Inflammatory macrophage (primary cell): ENCODE results near the gene APEH.
"Not testable (repeated sequence)": the region's sequence is repeated elsewhere in the genome, so short reads cannot be mapped to it uniquely, and the experiment has no call there.

Experiments used
- DNase-seq, 2 donors: peaks; one replicate each; pipeline ENCODE4 v3.0.0-alpha.2; 2020 to 2022

Gene APEH

DNA sequence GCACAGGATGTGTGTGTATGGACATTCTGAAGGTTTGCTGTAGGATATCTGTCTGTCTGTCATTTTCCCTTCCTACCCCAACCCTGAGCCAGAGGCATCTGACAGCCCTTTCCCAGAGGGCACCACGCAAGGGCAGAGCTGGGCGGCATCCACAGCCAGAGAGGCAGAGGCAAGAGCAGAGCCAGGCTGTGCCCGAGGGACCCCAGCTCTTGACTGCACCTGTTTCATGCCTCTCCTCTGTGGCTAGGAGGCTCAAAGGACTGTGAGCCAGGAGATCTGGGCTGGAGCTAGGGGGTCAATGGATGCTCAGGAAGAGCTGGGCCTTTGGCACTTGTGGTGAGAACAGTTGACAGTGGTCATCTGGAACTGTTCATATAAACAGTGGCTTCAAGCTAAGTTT lies 4.8 kb upstream of the APEH start:
- DNase-seq: no peak

DNA sequence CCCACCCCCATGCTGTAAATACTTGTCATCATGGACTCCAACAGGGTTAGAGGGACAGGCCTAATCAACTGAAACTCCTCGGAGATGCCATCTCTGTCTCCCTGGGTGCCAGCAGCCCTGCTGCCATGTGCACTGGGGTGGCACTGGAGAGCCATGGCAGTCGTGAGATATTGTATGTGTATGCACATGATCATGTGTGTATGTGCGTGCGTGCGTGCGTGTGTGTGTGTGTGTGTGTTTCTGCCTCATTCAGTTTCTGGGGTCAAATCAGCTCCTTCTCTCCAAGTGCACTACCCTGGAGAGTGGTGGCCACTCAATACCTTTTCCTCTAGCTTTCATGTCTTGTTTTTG lies 3.2 kb upstream of the APEH start:
- DNase-seq: no peak

DNA sequence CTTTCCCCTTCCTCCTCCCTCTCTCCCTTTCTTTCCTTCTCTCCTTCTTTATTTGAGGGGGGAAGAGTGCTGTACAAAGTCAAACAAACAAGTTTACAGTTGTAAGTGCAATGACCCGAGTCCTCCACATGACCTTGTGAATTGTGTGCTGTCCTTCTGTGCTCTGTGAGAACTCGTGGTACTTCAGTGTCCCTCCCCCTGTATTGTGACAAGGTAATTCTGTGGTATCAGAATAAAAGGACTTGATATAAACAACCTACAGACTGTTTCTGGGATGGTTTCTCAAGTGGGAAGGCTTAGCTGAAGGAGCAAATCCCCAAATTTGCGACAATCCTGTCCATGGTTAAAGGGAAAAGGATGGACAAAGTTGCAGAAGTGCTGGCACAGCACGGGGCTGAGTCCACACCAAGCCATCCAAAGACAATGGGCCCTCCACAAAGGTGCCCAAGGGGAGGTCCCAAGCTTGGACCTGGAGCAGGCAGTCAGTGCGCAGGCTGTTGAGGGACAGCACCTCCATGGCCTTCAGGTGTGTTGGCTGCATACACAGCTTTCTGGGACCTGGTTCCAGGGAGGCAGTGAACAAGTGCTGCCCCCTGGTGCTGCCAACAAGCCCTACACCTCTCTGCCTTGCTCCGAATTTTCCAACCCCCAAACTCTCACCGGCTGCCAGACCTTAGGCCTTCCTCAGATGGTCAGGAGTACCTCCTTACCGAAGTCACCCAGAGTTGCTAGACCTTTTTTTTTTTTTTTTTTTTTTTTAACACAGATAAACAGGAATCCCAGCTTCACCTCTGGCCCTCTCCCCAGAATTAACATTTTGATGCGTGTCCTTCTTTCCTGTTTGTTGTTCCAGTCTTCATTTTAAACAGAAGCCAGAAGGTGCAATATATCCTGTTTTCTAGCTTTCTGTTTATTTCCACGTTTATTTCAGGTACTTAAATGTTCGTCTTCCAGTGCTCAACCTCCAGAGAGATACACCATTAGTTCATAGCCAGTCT lies 2.6 kb upstream of the APEH start:
- DNase-seq: peak; percentile 48 to 58

DNA sequence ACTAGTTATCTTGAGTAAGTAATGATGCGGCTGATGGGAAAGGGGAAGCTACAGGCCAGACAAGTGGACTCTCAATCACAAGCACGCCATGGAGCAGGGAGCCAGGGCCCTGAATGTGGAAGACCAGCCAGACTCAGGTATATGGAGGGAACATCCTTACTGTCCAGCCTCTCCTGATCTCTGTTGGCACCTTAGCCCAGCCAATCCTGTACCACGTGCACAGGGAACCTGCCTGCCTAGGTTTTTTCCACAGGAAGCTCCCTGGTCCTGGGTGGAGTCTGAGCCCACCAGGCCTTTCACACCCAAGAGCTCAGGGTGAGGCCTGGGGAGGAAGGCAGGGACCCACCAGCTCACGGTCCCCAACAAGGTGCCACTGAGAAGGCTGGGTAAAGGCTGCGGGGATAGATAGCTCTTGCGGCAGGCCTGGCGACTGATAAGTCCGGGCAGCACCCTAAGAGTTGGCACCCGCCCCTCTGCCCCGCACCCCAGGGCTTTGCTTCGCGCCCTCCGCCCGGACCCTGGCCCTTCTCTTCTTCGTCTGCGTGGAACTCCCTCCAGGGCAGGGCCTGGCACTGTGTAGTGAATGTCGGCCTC lies 933 bp upstream of the APEH start:
- DNase-seq: peak; percentile 28 to 31

DNA sequence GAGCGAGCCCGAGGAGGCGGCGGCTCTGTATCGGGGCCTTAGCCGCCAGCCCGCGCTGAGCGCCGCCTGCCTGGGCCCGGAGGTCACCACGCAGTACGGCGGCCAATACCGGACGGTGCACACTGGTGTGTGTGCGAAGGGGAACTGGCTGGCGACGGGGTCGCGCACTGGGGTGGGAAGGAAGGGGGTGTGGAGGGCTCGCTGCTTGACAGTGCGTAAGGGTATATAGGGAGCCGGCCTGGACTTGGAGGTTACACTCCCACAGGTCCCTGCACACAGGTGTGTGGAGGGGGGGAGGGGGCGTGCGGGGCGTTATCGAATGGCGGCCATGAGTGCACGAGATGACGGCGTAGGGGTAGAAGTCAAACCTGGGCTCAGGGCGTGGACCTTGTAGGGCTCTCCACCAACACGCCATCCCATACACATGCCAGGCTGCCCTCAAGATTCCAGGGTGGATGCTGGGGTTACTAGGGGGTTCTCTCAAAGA lies 389 bp downstream of the APEH start:
- no peak for DNase-seq

DNA sequence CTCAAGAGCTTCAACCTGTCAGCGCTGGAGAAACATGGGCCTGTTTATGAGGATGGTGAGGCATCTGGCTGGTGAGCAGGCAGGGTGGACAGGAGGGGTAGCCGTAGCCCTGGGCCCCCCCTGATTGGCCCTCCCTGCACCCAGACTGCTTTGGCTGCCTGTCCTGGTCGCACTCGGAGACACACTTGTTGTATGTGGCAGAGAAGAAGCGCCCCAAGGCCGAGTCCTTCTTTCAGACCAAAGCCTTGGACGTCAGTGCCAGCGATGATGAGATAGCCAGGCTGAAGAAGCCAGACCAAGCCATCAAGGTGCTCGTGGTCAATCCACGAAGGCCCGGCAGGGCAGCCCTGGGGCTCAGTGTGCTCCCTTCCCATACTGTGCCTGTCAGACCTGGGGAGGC lies 1.8 kb downstream of the APEH start:
- no peak for DNase-seq

DNA sequence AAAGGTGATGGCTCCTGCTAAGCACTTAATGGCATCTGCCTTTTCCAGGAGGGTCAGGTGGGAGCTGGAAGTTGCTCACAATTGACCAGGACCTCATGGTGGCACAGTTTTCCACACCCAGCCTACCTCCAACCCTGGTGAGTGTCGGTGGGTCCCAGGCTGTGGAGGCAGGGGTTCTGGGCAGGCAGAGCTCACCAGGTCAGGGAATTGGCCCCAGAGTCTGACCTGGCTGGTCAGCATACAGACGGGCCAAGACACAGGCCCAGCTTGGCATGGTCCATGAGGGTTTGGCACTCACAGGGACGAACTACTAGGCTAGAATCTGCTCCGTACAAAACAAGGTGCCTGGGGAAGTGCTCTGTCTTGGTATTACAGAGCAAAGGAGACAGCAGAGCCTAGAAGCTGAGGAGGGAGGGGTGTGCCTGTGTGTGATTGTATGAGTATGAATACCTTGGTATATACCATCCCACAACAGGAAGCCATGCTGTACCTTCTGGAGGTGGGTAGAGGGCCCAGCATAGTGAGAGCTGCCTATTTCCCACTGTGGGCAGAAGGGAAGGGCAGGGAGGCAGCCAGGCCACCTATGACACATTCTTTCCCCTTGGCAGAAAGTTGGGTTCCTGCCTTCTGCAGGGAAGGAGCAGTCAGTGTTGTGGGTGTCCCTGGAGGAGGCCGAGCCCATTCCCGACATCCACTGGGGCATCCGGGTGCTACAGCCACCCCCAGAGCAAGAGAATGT lies 6.5 kb downstream of the APEH start:
- DNase-seq: no peak

DNA sequence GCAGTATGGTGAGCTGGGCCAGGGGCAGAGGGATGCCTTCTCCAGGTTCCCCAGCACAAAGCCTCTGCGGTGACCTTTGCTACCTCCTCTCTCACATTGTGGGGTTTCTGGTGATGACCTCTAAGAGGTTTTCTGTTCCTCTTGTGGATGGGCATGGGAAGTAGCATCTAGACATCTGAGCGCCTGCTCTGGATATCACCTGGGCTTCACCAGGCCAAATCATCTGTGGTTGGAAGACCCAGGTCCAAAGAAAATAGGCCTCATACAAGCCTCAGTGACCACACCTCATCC lies 7.0 kb downstream of the APEH start:
- DNase-seq: no peak

DNA sequence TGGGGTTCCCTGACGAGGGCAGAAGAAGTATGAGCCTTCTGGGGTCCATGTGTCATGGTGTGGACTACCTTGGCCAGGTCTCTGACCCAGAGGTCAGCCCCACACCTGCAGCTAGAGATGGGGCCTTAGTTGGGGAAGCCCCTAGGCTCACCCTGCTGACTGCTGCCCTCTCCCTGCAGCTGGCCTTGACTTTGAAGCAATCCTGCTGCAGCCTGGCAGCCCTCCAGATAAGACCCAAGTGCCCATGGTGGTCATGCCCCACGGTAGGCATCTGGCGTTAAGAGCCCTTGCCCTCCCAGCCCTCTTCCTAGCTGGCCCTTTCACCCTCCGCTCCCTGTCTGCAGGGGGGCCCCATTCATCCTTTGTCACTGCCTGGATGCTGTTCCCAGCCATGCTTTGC lies 7.4 kb downstream of the APEH start:
- DNase-seq: no peak

DNA sequence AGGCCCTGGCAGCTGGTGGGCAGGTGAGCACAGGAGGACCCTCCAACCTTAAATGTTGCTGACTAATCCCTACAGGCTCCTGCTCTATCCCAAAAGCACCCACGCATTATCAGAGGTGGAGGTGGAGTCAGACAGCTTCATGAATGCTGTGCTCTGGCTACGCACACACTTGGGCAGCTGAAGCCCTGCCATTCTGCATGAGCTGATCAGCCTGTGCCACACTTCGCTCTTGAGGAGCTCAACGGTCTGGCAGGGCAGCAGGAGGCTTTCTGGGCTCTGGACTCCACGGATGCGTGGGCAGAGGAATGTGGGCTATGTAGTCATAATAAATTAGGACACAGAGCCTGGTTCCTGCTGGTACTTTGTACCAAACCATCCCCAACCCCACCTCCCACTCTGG lies 9.0 kb downstream of the APEH start:
- DNase-seq: no peak

DNA sequence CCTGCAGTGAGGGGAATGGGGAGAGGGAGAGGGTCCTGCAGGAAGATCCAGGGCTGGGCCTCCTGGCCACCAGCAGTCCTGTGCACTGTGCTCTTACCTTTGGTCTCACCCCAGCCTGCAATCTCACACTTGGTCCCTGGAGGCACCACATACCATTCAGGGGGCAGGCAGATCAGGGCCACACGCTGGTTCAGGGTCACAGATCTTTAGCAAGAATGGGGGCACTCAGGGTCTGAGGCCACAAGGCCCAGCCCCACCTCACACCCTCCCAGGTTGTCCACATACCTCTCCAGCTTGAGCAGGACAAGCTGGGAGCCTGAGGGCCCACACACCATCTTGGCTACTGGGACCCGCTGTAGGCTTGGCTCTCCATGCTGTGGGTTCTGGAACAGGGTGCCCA lies 10.3 kb downstream of the APEH start:
- DNase-seq: not testable (repeated sequence)

DNA sequence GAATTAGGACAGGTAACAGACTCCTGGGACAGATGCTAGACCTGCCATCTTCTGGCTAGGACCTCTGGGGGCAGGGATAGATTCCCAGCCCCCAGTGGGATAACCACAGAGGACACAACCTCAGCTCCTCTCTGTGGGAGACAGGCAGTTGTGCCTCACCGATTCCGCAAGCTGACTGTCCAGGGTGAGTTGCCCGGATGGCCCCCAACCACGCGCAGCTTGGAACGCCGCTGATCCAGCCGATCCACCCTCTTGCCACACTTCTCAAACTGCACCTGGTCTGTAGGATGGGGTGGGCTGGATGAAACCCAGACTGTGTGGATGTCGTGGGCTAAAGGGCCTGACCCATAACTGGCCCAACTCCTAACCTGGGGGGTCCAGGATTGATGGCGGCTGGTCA lies 11.0 kb downstream of the APEH start:
- DNase-seq: not testable (repeated sequence)

DNA sequence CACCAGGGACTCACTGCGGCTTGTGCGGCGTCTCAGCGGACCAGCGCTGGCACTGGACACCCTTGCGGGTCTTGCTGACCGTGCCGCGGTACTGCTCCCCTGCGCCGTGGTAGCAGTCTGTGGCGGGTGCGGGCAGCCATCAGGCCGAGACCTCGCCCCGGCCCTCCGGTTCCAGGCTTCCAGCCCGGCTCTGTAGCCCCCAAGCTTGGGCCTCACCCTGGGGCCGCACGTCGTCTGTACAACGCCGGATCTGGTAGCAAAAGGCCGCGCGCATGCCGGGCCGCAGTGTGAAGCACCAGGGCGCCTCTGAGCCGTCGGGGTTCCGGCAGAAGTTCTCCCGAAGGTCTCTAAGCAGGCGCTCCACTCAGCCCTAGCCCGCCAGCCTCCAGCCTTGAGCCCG lies 11.7 kb downstream of the APEH start:
- not testable (repeated sequence) for DNase-seq

DNA sequence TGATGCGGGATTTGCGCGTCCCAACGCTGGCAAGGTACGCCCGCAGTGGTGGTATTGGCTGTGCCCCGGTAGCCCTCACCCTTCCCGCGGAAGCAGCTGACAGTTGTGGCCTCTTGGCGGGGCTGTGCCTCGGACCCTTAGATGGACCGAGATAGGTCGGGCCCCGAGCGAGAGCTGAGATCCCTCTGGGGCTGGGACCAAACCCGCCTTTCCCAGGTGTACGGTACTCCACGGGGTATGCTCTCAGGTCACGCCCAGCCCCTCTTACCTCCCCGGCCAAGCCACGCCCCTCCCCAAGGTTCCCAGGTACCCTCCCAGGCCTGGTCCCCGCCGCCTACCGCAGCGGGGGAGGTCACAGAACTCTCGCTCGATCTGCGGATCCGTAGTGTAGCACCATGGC lies 12.2 kb downstream of the APEH start:
- not testable (repeated sequence) for DNase-seq

DNA sequence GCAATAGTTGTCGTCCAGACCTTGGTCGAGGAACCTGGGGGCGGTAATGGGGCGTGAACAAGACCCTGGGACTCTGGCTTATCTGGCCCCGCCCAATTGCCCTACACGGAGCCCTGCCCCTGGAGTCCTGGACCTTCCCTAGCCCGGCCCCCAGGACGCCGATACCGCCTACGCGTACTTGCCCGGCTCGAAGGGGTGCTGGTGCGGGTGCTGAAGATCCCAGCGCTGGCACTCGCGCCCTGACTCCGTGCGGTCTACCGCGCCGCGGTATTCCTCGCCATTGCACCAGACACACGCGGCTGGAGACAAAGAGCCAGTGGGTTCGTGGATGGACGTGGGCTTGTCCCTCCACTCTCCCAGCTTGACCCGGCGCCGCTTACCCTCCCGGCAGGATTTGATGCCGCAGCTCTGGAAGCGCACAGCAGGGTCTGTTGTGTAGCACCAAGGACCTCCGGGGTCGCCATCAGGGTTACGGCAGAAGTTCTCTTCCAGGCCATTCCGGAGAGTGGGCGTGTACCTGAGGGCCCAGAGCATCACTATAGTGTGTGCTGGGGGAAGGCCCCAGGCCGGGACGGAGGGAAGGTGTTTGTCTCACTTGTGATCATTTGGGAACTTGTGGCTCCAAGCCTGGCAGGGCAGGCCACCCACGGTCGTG lies 12.7 kb downstream of the APEH start:
- peak; percentile 28 to 58 for DNase-seq

DNA sequence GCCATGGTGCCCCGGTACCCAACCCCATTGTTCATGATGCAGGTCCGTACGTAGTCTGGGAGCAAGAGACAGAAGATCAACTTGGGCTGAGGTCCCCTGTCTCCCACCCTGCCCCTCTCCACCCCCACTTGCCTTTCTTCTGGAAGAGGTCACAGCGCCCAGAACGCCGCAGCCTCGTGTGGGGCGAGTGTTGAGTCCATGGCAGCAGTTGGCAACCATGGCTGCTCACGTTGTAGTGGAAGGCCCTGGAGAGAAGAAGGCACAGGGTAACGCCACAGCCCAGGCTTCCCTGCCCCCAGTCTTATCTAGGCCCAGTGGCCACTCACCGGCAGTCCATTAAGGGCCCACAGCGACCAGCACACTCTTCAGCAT lies 13.3 kb downstream of the APEH start:
- not testable (repeated sequence) for DNase-seq

DNA sequence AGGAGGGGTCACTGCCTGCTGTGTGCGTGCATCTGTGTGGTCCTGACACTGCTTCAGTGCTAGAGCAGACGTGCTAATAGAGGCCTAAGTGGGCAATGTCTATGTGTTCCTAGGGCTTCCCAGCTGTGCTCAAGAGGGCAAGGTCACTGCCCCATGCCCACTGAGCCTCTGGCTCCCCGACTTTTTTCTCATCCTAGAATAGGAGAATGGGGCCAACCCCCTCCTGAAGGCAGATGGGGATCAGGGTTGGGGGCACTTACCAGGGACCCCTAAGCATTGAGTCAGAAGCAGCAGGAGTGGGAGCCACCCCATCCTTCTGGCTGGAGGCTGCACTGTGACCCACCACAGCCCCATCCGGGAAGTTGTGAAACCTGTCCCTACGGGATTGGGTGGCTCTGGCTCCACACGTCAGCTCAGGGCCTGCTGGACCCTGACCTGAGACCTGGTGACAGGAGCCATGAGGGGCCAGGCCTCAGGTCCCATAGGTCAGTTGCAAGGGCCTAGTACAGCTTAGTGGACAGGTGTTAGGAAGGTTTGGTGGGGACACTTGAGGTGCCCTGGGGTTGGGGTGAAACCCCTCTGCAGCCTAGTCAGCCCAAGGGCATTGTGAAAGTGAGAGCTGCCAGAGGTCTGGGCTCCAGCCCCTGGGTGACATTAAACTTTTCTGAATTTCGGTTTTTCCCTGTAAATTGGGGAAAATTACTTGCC lies 14.3 kb downstream of the APEH start:
- not testable (repeated sequence) for DNase-seq

DNA sequence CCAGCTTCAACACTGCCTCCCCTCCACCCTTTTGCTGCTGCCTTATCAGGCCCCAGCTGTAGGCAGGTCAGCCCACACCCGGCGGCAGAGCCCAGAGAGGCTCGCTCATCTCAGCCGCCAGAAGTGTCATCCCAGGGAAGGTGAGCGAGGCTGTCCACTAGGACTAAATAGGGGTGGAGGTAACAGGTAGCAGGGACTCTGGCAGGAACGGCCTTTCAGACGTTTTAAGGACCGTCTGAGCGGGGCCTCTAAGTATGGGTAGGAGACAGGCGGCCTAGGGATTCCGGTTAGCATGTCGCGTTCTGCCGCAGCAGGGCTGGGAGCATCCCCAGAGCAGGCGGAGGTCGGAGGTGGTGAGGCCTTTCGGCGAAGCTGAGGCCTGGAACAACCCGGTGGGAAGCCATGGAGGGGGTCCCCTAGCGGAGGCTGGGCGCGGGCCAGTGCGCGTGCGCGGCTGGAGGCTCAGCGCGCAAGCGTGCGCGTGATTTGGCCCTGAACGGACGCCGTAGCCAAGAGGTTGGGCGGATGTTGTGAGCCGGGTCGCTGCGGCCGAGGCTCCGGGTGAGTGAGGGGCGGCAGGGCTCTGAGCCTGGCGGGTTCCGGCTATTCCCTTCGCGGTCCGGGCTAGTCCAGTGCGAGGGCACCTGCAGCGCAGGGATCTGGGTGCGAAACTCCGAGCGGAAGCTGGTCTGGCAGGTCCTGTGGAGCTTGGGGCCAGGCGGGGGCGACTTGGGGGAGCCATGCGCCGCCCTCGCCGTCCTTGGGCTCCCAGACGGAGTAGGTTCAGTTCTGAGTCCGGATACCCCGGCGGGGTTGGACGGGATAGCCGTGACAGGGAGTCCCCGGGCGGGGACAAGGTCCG lies 15.1 kb downstream of the APEH start, which contains the start of the genes MST1 and RNF123:
Gene MST1 (minus strand): TSS at position 429 of the 862 bp plus-strand sequence. CDS start 783 bp downstream, outside the sequence.
Gene RNF123 (plus strand): TSS at position 512 of the 862 bp plus-strand sequence. CDS start 1,609 bp downstream, outside the sequence.
- DNase-seq: peak; percentile 86 to 91

DNA sequence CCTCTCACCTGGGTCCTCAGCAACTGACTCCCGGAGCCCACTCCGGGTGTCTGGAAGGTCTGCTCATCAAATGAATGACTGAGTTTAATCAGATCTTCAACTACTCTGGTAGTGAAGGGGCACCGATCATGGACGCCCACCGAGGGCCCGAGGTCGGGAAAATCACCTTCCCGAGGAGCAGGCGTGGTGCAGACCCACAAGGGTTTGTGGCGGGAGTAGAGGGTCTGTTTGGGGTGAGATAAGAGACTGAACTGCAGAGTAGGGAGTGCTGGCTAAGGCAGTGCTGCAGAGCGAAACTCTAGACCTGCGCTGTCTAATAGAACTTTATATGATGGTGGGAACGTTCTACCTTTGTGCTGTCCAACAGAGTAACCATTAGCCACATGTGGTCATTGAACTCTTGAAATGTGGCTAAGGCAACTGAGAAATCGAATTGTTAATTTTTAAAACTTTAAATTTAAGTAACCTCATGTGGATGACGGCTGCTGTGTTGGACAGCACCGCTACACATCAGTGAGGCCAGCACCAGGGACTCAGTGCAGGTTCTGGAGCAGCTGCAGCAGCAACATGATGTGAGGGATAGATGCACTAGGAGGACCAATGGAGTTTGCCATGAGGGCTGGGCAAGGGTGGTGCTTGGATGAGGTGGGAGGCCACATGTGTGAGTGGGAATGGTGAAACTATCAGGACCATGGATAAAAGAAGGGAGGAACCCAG lies 15.9 kb downstream of the APEH start:
- DNase-seq: not testable (repeated sequence)

DNA sequence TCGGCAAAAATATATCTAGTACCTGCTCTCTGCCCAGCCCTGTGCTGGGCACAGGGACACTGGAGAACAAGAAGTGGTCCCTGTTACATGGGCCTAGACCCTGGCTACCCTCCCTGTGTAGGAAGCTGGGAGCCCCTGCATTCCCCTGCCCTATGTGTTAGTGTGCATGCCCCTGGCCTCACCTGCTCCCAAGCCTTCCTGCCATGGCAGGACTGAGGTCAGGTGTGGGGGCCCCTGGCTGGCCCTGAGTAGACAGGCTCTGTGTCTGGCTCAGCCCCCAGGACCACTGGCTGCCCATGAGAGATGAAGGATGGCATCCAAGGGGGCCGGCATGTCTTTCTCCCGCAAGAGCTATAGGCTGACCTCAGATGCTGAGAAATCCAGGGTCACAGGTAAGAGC lies 16.7 kb downstream of the APEH start:
- DNase-seq: not testable (repeated sequence)
